Right renal cortex interstitium (tissue), 3 donors: Measurements from ENCODE around the gene PCTP. TPM values are rescaled to one million over a fixed set of nuclear protein-coding genes. Genes with fewer than 3 reads are reported as not detected.

ENCODE experiments used
- DNase-seq, 3 donors: peaks; one replicate each; pipeline ENCODE4 v3.0.0-alpha.2; 2013; ENCODE audit warnings: low read depth in 3 of 3, low spot score in 2 of 3
- polyA plus RNA-seq, 3 donors: library from polyadenylated mRNA; unstranded; fragments of 120-200 nt; gene quantifications; one replicate each; pipeline ENCODE4 v1.2.1, GENCODE V29; 2013; ENCODE audit not compliant: insufficient read length in 3 of 3

PCTP gene
- polyA plus RNA-seq: 10 to 100 TPM; 30.9 to 35.7 (median 32.1) TPM

GRCh38 chr17:55750750-55751657, at the start of gene PCTP:
Gene PCTP, plus strand, starts transcription at chr17:55751051. Its CDS starts 53 bp downstream, at chr17:55751104.
- DNase-seq: peak in 1 of 3 donors; percentile 78

- DNase-seq: no peak
These were observed 48.7 kb upstream of the PCTP start for GRCh38 chr17:55702150-55702549.

- no peak for DNase-seq
These were observed 46.5 kb upstream of the PCTP start for GRCh38 chr17:55704401-55704800.

- no peak for DNase-seq
These were observed 45.0 kb upstream of the PCTP start for GRCh38 chr17:55705847-55706246.

DNA sequence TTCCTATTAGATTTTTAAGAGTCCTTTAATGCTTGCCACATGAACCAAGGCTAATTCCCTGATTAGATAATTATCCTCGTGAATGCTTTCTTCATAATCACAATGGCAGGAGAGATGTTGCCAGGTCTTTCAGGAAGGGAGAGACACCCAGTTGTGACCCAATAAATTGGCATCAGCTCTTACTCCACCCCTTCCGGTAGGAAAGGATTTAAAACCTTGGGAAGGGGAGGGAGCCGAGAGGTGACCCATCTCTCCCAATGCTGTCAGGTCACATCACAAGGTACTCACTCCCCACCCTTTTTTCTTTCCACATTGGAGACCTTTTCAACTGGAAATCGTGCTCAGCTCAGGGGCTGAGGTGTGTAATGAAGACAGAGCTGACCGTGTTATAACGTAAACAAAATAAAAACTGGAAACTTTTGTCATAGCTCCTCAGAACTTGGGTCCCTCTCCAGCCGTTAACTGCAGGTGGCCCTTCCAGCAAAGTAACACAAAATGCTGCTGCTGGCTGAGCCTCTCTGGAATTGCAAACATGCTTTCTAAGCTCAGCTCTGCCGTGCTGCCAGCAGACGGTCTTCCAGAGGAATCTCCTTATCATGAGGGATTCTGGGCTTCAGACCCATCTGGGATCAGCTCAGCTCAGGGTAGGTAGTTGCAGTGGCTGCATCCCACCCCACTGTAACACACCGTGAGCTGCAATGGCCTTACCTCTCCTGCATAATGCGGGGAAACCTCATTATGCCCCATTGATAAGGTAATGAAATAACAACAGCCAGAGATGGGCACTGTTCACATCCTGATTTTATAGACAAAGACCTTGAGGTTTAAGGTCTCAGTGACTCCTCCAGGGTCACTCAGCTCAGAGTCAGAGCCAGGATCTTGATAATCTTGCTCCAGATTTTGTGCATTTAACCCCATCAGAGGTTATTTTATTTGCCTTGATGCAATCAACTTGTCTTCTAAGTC, 43.8 kb upstream of the PCTP start:
- DNase-seq: no peak

- DNase-seq: no peak
These were observed 42.5 kb upstream of the PCTP start for GRCh38 chr17:55708175-55708974.

DNA sequence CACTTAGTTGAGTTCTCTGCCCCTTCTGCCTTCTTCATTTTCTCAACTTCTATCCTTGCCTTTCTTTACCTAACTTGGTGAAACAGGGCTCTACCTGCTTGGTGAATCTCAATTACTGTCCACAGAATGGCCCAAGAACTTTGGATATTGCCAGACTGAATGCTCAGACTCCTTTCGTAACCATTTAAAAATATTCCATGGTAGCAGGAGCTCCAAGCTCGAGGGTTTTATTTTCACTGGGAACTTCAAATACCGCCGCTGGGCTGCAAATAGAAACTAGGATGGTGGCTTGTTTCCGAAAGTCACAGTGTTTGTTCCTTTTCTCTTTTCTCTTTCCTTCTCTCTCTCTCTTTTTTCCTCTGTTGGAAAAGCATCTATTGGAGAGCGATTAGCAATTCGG, 41.4 kb upstream of the PCTP start:
- no peak for DNase-seq

GRCh38 chr17:55709984-55710383, 40.9 kb upstream of the PCTP start:
- no peak for DNase-seq

DNA sequence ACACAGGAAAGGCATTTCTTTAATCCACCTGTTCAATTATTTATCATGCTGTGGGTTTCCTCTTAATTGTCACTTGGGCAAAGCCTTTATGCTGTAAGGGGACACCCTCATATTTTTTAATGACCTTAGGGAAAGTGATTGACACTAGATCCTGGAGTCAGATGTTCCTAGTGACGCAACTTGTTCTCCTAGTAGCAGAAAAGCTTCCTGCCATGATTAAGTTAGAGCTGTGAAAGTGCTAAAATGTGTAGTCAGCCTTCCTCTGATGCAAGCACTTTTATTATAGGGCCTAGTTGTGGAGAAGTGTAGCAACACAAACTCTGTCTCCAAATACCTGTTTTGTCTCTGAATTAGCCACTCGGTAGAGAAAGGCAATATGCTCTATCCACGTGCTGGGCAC, 40.4 kb upstream of the PCTP start:
- DNase-seq: no peak

DNA sequence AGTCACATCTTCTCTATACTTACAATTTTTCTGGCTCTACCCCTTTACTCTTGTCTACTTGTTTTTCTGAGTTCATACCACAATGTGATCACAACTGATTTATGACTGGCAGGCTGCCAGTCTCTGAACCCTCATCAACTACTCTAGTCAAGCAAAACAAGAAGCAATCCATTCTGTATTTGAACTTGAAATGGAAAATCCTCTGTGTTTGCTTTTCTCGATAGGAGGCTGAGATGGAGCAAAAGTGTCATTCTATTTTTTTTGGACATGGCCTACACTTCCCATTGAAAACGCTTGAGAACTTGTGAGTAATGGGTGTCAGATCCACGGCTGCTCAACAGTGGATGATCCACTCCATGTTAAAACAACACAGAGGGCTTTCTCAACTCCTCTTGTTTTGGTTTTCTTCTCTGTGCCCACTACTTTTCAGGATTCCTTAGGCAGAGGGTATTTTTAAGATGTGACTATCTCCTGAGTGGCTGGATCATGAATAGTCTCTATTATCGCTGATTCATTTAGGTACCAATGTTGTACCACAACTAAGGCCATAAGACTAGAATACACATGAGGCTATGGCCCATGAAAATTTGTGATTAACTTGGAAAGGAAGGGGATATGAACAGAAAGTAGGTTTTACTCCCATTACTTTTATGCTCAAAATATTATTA, 39.9 kb upstream of the PCTP start:
- DNase-seq: no peak

DNA sequence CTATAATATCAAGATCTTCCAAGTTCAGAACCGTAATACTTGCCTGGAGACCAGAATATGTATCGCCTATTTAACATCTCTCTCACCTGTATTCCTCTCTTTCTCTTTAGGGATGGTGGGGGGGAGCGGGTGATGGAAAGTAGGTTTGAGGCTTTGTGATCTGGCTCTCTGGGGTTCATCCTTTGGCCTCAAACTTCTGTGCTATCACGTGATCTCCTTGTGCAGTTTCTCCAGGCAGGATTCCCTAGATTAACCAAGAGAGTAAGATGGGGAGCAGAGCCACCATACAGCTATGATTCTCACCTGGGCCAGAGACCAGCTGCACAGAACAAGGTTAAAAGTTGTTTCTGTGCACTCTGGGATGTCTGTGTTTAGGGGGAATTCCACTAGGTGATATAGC, 33.4 kb upstream of the PCTP start:
- no peak for DNase-seq

DNA sequence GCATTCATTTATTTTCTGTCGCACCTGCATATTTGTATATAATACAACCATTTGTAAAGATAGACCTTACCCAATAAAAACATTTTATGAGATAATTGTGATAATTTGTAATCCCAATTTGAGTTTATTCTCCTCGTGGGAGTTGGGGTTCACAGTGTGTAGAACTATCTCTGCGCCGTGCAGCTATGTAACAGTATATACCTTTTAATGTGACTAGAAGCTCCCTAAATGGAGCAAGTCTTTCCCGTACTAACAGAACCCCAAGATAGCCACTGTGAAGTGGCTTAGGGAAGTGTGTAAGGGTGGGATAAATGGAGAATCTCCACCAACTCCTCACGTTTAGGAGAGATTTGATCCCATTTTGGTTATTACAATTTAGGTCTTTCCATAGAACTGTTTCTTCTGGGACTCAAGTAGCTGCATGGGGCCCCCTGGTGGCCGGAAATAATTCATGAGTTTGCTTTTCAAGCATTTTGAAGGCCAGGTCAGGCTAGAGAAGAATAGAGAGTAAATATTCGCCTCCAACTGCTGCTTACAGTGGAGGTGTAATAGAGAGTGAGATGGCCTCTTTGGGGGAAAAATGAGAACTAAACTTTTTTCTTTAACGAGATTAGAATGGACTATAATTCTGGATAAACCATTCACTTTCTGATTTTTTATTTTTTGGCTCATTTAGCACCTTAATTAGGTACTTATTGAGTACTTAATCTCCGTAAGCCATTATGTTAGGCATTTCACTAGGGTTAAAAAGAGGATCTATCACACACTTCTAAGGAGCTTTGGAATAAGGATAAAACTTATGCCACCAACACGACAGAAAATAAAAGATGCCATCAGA, 32.7 kb upstream of the PCTP start:
- peak in 1 of 3 donors; percentile 83 for DNase-seq

DNA sequence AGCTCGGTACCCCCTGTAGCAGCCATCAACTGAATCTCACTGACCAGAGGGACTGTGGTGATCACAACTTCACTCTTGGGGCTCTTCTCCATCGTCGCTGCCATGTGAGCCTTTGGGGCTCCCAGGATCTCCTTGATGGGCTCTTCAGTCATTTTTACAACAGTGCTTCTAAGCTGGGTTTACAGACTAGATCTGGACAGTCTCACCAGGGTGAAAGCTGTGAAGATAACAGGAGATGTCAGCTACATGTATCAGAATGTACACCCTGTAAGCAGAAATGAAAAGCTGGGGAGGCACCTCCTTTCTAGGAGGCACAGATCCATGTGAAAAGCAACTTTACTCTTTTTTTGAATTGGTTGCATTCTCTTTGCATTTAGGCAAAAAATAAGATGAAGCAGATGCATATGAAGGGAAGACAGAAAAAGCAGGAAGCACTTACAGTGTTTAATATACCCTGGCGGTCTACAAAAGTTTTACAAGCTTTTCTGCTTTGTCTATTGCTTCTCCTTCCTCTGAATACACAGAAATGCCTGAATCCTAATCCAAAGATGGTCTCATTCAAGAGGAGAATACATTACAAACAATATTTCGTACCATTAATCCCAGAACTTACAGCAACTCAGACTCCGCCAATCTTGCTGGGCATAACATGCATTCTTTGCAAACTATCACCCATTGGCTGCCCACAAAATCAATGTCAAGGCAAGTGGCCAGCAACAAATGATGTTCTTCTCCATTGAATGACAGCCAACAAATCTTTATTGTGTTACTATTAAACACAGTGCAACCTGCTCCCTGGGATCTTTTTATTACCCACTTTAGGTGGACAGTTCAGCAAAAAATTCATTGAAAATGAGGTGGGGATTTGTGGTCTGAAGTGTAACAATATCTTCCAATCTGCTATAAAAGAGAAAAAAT, 29.7 kb upstream of the PCTP start:
- DNase-seq: no peak

GRCh38 chr17:55722016-55722736, 28.7 kb upstream of the PCTP start:
- no peak for DNase-seq

DNA sequence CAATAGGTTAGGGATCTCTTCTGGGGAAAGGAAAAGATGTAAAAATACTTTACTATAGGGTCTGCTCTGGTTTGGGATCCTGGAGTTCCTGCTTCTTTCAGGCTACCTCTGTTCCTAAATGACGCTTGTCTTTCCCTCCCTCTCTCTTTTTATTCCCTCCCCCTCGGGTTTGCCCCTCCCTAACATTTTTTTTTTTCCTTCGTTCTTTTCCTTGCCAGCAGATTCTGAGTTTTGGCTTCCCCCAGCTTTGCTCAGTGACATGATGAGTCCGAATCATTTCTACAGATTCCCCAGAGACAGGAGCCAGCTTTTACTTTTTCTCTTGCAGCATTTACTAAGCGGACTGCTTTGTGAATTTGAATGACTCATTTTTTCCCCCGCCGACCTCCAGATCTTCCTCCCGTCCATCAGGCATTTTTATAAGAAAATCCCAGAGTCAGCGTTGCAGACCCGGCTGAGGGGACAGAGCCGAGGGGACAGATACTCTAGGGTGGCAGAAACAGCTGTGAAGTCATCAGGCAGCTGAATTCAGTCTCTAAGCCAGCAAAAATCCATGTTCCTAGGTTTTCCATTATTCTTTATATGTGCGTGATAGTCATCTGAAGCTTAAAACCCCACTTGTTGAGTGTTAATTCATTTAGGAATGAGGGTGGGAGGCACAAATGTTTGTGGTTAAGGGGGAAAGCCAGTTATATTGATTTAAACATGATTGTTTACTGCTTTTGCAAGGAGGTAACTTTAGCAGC, 27.9 kb upstream of the PCTP start, which contains the start of gene TMEM100:
TSS of gene TMEM100 (minus strand) at position 123 of the 746 bp plus-strand sequence. CDS start 1,794 bp downstream, outside the sequence.
- DNase-seq: no peak

- no peak for DNase-seq
These were observed 27.4 kb upstream of the PCTP start for GRCh38 chr17:55723488-55723848.

- no peak for DNase-seq
These were observed 24.4 kb upstream of the PCTP start for GRCh38 chr17:55726440-55726839.
